ENCODE measurements around the gene HGF.

The HGF gene

GRCh38 chr7:81714306-81714705 is 55.5 kb downstream of the HGF start:
- DNase-seq = no peak

GRCh38 chr7:81710751-81711150 is 59.1 kb downstream of the HGF start:
- DNase-seq = no peak

- DNase-seq = no peak
Measured at GRCh38 chr7:81709836-81710235, 60.0 kb downstream of the HGF start.

- DNase-seq = no peak
Measured at GRCh38 chr7:81707966-81708365, 61.9 kb downstream of the HGF start.

GRCh38 chr7:81707196-81707595 is 62.7 kb downstream of the HGF start:
- no peak for DNase-seq

- no peak for DNase-seq
Measured at GRCh38 chr7:81705206-81705605, 64.6 kb downstream of the HGF start.

GRCh38 chr7:81704595-81704994 is 65.3 kb downstream of the HGF start:
- DNase-seq = no peak

GRCh38 chr7:81698965-81699364 is 70.9 kb downstream of the HGF start:
- DNase-seq = no peak

- DNase-seq = no peak
Measured at GRCh38 chr7:81694711-81695110, 75.1 kb downstream of the HGF start.

GRCh38 chr7:81693894-81694293 is 76.0 kb downstream of the HGF start:
- DNase-seq = no peak

- no peak for DNase-seq
Measured at GRCh38 chr7:81693080-81693479, 76.8 kb downstream of the HGF start.

GRCh38 chr7:81692146-81692905 is 77.5 kb downstream of the HGF start:
- no peak for DNase-seq

GRCh38 chr7:81691199-81691821 is 78.5 kb downstream of the HGF start:
- no peak for DNase-seq

- no peak for DNase-seq
Measured at GRCh38 chr7:81690688-81691087, 79.2 kb downstream of the HGF start.

GRCh38 chr7:81690251-81690650 is 79.6 kb downstream of the HGF start:
- DNase-seq = no peak

GRCh38 chr7:81688622-81689411 is 81.0 kb downstream of the HGF start:
- DNase-seq = no peak

- DNase-seq = no peak
Measured at GRCh38 chr7:81687062-81687461, 82.8 kb downstream of the HGF start.

- no peak for DNase-seq
Measured at GRCh38 chr7:81685270-81685868, 84.5 kb downstream of the HGF start.

GRCh38 chr7:81684514-81685269 is 85.2 kb downstream of the HGF start:
- peak; percentile 85 for DNase-seq

- no peak for DNase-seq
Measured at GRCh38 chr7:81684033-81684432, 85.8 kb downstream of the HGF start.

- DNase-seq = no peak
Measured at GRCh38 chr7:81682873-81683272, 87.0 kb downstream of the HGF start.

- no peak for DNase-seq
Measured at GRCh38 chr7:81680120-81680519, 89.7 kb downstream of the HGF start.

- no peak for DNase-seq
Measured at GRCh38 chr7:81676813-81677212, 93.0 kb downstream of the HGF start.
